Type B pancreatic cell (in vitro differentiated cells): ENCODE data around the gene ADRA2B. TPM values are rescaled to one million over a fixed set of nuclear protein-coding genes. Genes with fewer than 3 reads are reported as not detected.

Experiments used
- DNase-seq: peaks from one replicate; pipeline ENCODE4 v3.0.0; 2021; ENCODE audit warnings: mixed read lengths; ENCODE audit not compliant: unreplicated experiment; ENCODE audit errors: extremely low spot score
- H3K27ac Mint-ChIP-seq: 2 replicates; pipeline ENCODE4 v1.8.0; 2021; ENCODE audit warnings: mild to moderate bottlenecking, mixed read lengths
- H3K27me3 Mint-ChIP-seq: 2 replicates; pipeline ENCODE4 v1.8.0; 2021; ENCODE audit warnings: mixed read lengths
- H3K36me3 Mint-ChIP-seq: 2 replicates; pipeline ENCODE4 v1.8.0; 2021; ENCODE audit warnings: mixed read lengths
- H3K4me1 Mint-ChIP-seq: one replicate; pipeline ENCODE4 v1.8.0; 2021; ENCODE audit warnings: mixed read lengths; ENCODE audit not compliant: unreplicated experiment
- H3K4me3 Mint-ChIP-seq: 2 replicates; pipeline ENCODE4 v1.8.0; 2021; ENCODE audit warnings: mild to moderate bottlenecking, mixed read lengths
- H3K9me3 Mint-ChIP-seq: 2 replicates; pipeline ENCODE4 v1.8.0; 2021; ENCODE audit warnings: mixed read lengths
- total RNA-seq: library from RNA; stranded (reverse); gene quantifications from 2 replicates; pipeline ENCODE4 v1.2.1, GENCODE V29; 2021; ENCODE audit warnings: low replicate concordance
- TF ChIP-seq, protein P1 (sequence below): fragments of 200-600 bp; sonication (generic); conservative IDR thresholded peaks from 2 replicates; pipeline ENCODE4 v1.5.0; 2021; ENCODE audit warnings: antibody characterized with exemption, mild to moderate bottlenecking

The ADRA2B gene
- total RNA-seq, 1 donor from 2014 or later = 2.4 TPM

- H3K27me3 Mint-ChIP-seq = peaks cover 57% of the 10 kb centered on the region
- H3K9me3 Mint-ChIP-seq = no peaks in the 10 kb centered on the region
- H3K4me3 Mint-ChIP-seq = no peak overlapping the region
- H3K36me3 Mint-ChIP-seq = no peaks in the 10 kb centered on the region
- peaks cover 6% of the 10 kb centered on the region for H3K4me1 Mint-ChIP-seq
- TF ChIP-seq, protein P1, sequence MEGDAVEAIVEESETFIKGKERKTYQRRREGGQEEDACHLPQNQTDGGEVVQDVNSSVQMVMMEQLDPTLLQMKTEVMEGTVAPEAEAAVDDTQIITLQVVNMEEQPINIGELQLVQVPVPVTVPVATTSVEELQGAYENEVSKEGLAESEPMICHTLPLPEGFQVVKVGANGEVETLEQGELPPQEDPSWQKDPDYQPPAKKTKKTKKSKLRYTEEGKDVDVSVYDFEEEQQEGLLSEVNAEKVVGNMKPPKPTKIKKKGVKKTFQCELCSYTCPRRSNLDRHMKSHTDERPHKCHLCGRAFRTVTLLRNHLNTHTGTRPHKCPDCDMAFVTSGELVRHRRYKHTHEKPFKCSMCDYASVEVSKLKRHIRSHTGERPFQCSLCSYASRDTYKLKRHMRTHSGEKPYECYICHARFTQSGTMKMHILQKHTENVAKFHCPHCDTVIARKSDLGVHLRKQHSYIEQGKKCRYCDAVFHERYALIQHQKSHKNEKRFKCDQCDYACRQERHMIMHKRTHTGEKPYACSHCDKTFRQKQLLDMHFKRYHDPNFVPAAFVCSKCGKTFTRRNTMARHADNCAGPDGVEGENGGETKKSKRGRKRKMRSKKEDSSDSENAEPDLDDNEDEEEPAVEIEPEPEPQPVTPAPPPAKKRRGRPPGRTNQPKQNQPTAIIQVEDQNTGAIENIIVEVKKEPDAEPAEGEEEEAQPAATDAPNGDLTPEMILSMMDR = no peak
- H3K27ac Mint-ChIP-seq = no peak overlapping the region
- no peak for DNase-seq
These were observed 5.0 kb upstream of the ADRA2B start for GRCh38 chr2:96121414-96121813.

GRCh38 chr2:96120991-96121390 is 4.6 kb upstream of the ADRA2B start:
- Mint-ChIP-seq H3K27me3 (peaks cover 54% of the 10 kb centered on the region), H3K9me3 (no peaks in the 10 kb centered on the region), H3K4me3 (no peak overlapping the region), H3K36me3 (no peaks in the 10 kb centered on the region), H3K4me1 (peaks cover 6% of the 10 kb centered on the region), H3K27ac (no peak overlapping the region)
- DNase-seq = no peak
- TF ChIP-seq, protein P1 = no peak

GRCh38 chr2:96120091-96120720 is 3.8 kb upstream of the ADRA2B start:
- Mint-ChIP-seq H3K27me3 (peaks cover 56% of the 10 kb centered on the region), H3K27ac (no peak overlapping the region), H3K4me1 (peaks cover 6% of the 10 kb centered on the region), H3K36me3 (no peaks in the 10 kb centered on the region), H3K4me3 (peak overlapping the region; percentile 66), H3K9me3 (no peaks in the 10 kb centered on the region)
- DNase-seq = no peak
- TF ChIP-seq, protein P1 = no peak

- DNase-seq = no peak
- no peaks in the 10 kb centered on the region for H3K36me3 Mint-ChIP-seq
- peaks cover 6% of the 10 kb centered on the region for H3K4me1 Mint-ChIP-seq
- TF ChIP-seq, protein P1 = no peak
- no peaks in the 10 kb centered on the region for H3K9me3 Mint-ChIP-seq
- no peak overlapping the region for H3K27ac Mint-ChIP-seq
- H3K27me3 Mint-ChIP-seq = peaks cover 48% of the 10 kb centered on the region
- peak overlapping the region; percentile 45 for H3K4me3 Mint-ChIP-seq
These were observed 3.0 kb upstream of the ADRA2B start for GRCh38 chr2:96119389-96119751.

GRCh38 chr2:96118698-96119388 is 2.5 kb upstream of the ADRA2B start:
- Mint-ChIP-seq H3K4me1 (peaks cover 6% of the 10 kb centered on the region), H3K4me3 (peak overlapping the region; percentile 74), H3K9me3 (no peaks in the 10 kb centered on the region), H3K27me3 (peaks cover 46% of the 10 kb centered on the region), H3K36me3 (no peaks in the 10 kb centered on the region), H3K27ac (peak overlapping the region; percentile 41)
- TF ChIP-seq, protein P1 = no peak
- DNase-seq = no peak
